Stomach smooth muscle (tissue), 2 donors: ENCODE measurements around the gene PSTPIP2.
"Not testable (repeated sequence)": the region's sequence is repeated elsewhere in the genome, so short reads cannot be mapped to it uniquely, and the experiment has no call there.

ENCODE experiments used
- H3K27ac ChIP-seq: one replicate; pipeline ENCODE4 v1.7.0; 2013; ENCODE audit warnings: mild to moderate bottlenecking, low read length, inconsistent platforms
- H3K27me3 ChIP-seq, 2 donors: one replicate each; pipeline ENCODE4 v1.7.0; 2013; ENCODE audit warnings: low read length in 2 of 2; ENCODE audit not compliant: insufficient read depth in 2 of 2, control insufficient read depth in 1 of 2
- H3K36me3 ChIP-seq, 2 donors: one replicate each; pipeline ENCODE4 v1.7.0; 2013; ENCODE audit warnings: low read length in 2 of 2; ENCODE audit not compliant: control insufficient read depth in 2 of 2, insufficient read depth in 2 of 2
- H3K4me1 ChIP-seq: one replicate; pipeline ENCODE4 v1.7.0; 2013; ENCODE audit warnings: low read length; ENCODE audit not compliant: control insufficient read depth, insufficient read depth
- H3K4me3 ChIP-seq, 2 donors: one replicate each; pipeline ENCODE4 v1.7.0; 2013; ENCODE audit warnings: low read length in 2 of 2
- H3K9ac ChIP-seq, 2 donors: one replicate each; pipeline ENCODE4 v1.7.0; 2013; ENCODE audit warnings: low read length in 2 of 2, mild to moderate bottlenecking in 1 of 2
- H3K9me3 ChIP-seq, 2 donors: one replicate each; pipeline ENCODE4 v1.7.0; 2013; ENCODE audit warnings: low read length in 2 of 2; ENCODE audit not compliant: control insufficient read depth in 2 of 2
- donor health status: healthy.
- donor health status: Pancreatic carcinoma.

The PSTPIP2 gene

DNA sequence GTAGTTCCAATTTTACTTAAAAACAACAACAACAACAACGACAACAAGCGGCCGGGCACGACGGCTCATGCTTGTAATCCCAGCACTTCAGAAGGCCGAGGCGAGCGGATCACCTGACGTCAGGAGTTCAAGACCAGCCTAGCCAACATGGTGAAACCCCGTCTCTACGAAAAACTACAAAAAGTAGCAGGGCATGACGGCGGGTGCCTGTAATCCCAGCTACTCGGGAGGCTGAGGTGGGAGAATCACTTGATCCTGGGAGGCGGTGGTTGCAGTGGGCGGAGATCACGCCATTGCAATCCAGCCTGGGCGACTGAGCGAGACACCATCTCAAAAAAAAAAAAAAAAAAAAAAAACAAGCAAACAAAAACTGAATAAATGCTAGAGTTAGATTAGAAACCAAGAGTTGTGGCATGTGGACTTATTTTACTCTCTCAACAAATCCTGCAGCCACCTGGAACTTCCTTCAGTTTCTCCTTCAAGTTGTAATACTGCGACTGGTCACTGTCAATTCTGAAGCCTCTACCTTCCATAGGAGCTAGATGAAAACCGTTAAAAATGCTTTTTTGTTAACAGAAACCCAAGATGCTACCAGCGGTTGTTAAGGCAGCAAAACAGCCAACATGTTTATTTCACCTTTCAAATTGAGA, 24.7 kb upstream of the PSTPIP2 start:
- Histone ChIP-seq H3K4me3 (peak overlapping the region; percentile 99), H3K36me3 (peaks cover 4 to 7% of the 10 kb centered on the region in 2 donors), H3K9me3 (no peaks in the 10 kb centered on the region), H3K9ac (peak overlapping the region; percentile 97 to 99), H3K4me1 (peaks cover 15% of the 10 kb centered on the region), H3K27ac (peak overlapping the region; percentile 95), H3K27me3 (no peaks in the 10 kb centered on the region)

DNA sequence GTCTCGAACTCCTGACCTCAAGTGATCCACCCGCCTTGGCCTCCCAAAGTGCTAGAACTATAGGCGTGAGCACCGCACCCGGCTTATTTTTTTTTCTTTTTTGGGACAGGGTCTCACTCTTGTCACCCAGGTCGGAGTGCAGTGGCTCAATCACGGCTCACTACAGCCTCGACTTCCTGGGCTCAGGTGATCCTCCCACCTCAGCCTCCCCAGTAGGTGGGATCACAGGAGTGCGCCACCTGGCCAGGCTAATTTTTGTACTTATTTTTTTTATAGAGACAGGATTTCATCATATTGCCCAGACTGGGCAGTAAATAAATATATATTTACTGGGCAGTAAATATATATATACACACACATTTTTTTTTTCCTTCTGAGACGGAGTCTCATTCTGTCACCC, 23.5 kb upstream of the PSTPIP2 start:
- no peak overlapping the region for H3K4me3 ChIP-seq
- H3K36me3 ChIP-seq: peaks cover 8 to 10% of the 10 kb centered on the region in 2 donors
- H3K4me1 ChIP-seq: peaks cover 15% of the 10 kb centered on the region
- H3K27ac ChIP-seq: no peak overlapping the region
- H3K9ac ChIP-seq: no peak overlapping the region
- no peaks in the 10 kb centered on the region for H3K9me3 ChIP-seq
- no peaks in the 10 kb centered on the region for H3K27me3 ChIP-seq

DNA sequence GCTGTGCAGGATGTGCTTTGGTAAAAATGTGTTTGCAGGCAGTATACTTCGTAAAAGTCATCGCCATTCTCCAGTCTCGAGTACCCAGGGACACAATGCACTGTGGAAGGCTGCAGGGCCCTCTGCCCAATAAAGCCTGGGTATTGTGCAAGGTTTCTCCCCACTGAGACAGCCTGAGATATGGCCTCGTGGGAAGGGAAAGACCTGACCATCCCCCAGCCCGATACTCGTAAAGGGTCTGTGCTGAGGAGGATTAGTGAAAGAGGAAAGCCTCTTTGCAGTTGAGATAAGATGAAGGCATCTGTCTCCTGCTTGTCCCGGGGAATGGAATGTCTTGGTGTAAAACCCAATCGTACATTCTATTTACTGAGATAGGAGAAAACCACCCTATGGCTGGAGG, 16.4 kb upstream of the PSTPIP2 start:
- H3K36me3 ChIP-seq: peaks cover 62 to 64% of the 10 kb centered on the region in 2 donors
- not testable (repeated sequence) for H3K9me3 ChIP-seq, H3K4me3 ChIP-seq, H3K27me3 ChIP-seq, H3K27ac ChIP-seq, H3K4me1 ChIP-seq, H3K9ac ChIP-seq

DNA sequence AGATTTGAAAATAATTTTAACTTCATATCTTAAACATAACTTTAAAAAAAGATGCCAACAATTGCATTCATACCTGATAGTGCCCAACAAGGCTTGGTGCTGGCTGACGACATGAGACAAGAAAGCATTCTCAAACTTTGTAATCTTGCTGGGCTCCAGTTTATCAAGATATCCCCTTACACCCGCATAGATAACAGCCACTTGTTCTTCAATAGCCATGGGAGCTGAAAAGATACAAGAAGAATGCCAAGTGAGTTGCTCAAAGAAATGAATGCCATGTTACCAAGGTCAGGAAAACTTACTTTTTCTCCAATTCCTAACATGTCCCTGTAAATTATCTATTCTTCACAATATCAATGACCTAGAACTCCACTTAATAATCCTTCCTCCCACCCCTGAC, 12.4 kb upstream of the PSTPIP2 start:
- no peak overlapping the region for H3K9ac ChIP-seq
- no peak overlapping the region for H3K27ac ChIP-seq
- H3K4me3 ChIP-seq: no peak overlapping the region
- no peaks in the 10 kb centered on the region for H3K4me1 ChIP-seq
- H3K36me3 ChIP-seq: peaks cover 64 to 68% of the 10 kb centered on the region in 2 donors
- no peaks in the 10 kb centered on the region for H3K9me3 ChIP-seq
- no peaks in the 10 kb centered on the region for H3K27me3 ChIP-seq

DNA sequence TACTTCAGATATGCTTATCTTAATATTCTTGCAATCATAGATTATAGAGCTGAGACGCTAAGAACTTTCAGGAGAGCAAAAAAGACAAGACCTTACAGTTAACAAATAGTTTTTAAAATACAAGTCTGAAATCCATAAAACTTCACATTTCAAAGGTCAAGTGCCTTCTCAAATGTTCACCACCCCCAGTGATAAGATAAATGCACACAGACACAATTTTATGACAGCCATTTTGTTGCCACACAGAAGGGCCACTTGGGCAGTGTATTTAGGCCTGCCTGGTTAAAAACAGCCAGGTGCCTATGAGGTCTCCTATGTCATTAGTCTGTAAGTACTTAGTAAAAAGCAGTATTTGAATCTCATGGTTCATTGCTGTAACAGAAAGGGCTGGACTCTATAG, 8.1 kb upstream of the PSTPIP2 start:
- peaks cover 27 to 30% of the 10 kb centered on the region in 2 donors for H3K36me3 ChIP-seq
- no peak overlapping the region for H3K4me3 ChIP-seq
- H3K9me3 ChIP-seq: no peaks in the 10 kb centered on the region
- H3K9ac ChIP-seq: no peak overlapping the region
- H3K27me3 ChIP-seq: no peaks in the 10 kb centered on the region
- H3K4me1 ChIP-seq: peaks cover 6% of the 10 kb centered on the region
- H3K27ac ChIP-seq: no peak overlapping the region

DNA sequence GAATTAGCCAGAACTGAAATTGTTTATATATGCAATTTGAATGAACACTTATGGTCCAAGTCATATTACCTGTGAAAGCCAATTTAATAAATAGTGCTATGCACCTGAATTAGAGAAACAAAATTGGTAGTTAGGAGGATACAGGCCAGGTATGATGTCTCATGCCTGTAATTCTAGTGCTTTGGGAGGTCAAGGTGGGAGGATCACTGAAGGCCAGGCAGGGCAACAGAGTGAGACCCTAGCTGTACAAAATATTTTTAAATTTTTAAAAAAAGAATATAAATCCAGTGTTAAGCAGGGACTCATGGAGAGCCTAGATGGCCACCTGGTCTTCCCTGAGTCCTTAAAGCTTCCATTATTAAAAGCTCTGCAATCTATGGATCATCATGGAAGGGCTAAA, 7.3 kb upstream of the PSTPIP2 start:
- no peaks in the 10 kb centered on the region for H3K27me3 ChIP-seq
- H3K9me3 ChIP-seq: no peaks in the 10 kb centered on the region
- peaks cover 21 to 23% of the 10 kb centered on the region in 2 donors for H3K36me3 ChIP-seq
- H3K27ac ChIP-seq: no peak overlapping the region
- H3K4me1 ChIP-seq: peaks cover 6% of the 10 kb centered on the region
- no peak overlapping the region for H3K4me3 ChIP-seq
- no peak overlapping the region for H3K9ac ChIP-seq

DNA sequence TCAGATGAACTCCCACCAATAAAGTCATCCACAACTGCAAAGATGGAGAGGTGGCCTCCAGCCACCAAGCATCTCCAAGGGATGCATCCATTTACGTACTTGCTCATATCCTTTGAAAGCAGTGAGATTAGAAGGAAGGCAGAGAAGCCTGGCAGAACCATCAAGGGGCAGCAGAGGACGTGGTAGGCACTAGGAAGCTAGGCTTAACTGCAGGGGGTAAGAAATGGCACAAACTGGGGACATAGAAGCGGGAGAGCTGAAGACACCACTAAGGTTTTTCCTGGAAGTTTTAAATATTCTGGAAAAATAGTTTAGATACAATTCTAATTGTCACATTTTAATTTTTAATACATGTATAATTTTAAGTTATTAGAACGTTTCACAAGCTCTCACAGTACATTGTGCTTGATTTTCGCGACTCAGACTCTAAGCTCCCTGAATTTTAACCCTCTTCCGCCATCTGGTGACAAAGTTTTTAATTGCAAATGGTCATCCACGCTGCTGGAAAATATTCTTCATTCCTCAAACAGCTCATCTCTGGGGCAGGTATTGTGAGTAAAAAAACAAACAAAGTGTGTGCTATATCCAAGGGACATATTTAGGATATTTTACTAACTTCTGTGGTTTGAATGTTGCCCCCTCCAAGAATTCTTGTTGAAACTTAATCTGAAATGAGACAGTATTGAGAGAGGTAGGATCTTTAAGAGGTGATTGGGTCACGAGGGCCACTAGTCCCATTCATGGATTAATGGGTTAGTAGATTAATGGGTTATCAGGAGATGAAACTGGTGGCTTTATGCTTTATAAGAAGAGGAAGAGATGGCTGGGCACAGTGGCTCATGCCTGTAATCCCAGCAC, 1.6 kb upstream of the PSTPIP2 start:
- no peak overlapping the region for H3K4me3 ChIP-seq
- peaks cover 35% of the 10 kb centered on the region for H3K4me1 ChIP-seq
- no peak overlapping the region for H3K9ac ChIP-seq
- no peak overlapping the region for H3K27ac ChIP-seq
- H3K9me3 ChIP-seq: no peaks in the 10 kb centered on the region
- H3K36me3 ChIP-seq: no peaks in the 10 kb centered on the region
- no peaks in the 10 kb centered on the region for H3K27me3 ChIP-seq

DNA sequence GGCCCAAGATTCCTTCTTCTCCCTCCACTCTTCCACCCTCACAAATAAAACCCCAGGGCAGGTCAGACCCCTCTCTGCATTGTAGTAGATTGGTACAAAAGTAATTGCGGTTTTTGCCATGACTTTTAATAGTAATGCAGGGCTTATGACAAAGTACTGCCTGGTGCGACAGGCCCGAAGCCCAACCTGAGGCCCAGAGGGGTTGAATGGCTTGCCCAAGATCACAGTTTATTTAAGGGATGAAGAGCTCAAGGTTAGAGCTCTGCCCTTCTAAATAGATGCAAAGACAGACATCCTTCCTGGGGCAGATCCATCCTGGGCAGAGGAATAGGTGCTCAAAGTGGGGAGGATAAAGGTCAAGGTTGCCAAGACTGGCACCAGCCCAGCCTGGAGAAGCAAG, 899 bp upstream of the PSTPIP2 start:
- no peaks in the 10 kb centered on the region for H3K27me3 ChIP-seq
- H3K4me3 ChIP-seq: no peak overlapping the region
- no peak overlapping the region for H3K27ac ChIP-seq
- peaks cover 35% of the 10 kb centered on the region for H3K4me1 ChIP-seq
- no peak overlapping the region for H3K9ac ChIP-seq
- H3K36me3 ChIP-seq: no peaks in the 10 kb centered on the region
- no peaks in the 10 kb centered on the region for H3K9me3 ChIP-seq

DNA sequence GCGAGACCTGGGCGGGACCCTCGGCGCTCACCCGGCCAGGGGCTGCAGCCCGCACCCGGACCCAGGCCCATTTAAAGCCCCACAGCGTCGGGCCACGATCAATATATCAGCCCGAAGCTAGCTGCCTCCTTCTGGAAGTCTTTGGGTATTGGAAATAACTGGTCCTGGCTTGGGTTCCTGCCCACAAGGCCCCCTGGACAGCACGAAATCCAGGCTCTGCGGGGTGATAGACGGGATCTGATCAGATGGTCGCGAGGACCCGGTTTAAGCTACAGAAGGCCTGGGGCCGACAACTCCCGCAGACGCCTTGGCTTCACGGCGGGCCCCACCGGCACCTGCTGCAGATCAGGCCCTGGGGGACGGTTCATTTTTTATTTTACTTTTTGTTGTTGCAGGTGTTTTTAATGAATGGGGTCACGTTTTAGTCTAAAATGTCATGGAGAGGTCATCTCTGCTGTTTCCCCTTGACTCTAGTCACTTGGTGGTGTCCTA, 362 bp upstream of the PSTPIP2 start:
- H3K9me3 ChIP-seq: no peaks in the 10 kb centered on the region
- H3K27ac ChIP-seq: no peak overlapping the region
- H3K4me3 ChIP-seq: peak overlapping the region; percentile 75 to 83
- H3K9ac ChIP-seq: peak overlapping the region; percentile 78 to 85
- H3K36me3 ChIP-seq: no peaks in the 10 kb centered on the region
- no peaks in the 10 kb centered on the region for H3K27me3 ChIP-seq
- peaks cover 31% of the 10 kb centered on the region for H3K4me1 ChIP-seq

DNA sequence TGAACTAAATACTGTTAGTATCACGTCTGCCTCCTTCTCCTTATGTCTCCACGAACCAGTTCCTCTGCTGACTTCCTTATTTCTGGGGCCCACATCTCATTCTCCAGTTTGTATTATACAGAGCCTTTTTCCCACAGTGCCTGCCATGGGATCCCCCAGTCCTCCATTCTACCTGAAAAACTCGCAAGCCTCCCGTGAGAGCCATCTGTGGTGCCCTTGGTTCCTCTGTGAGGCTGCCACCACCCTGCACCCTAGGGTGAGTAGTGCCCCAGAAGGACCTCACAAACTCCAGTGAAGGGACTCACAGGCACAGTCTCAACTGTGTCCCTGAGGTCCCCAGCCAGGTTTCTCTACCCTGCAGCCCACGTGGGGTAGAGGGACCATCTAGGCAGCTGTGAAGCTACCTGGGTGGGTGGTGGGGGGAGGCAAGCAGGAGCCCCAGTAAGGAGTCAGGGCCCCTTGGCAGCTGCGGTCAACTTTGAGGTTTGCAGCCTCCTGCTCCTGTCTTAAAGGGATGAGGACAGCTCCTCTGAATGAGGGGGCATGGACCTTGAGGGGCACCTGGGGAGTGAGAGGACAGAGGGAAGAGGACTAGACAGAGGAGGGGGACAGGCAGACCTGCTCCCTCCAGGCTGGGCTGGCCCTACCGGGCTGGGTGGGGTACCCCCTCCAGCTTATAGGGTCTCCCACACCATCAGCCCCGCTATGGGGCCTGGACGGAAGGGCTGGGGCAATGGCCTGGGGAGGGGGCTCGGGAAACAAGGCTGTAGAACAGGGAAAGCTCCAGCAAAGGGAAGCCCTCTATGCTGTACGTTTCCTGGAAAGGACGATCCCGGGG, 1.0 kb downstream of the PSTPIP2 start:
- peak overlapping the region; percentile 78 to 85 for H3K9ac ChIP-seq
- peak overlapping the region; percentile 75 to 83 for H3K4me3 ChIP-seq
- no peaks in the 10 kb centered on the region for H3K36me3 ChIP-seq
- H3K4me1 ChIP-seq: peaks cover 29% of the 10 kb centered on the region
- no peaks in the 10 kb centered on the region for H3K27me3 ChIP-seq
- no peaks in the 10 kb centered on the region for H3K9me3 ChIP-seq
- no peak overlapping the region for H3K27ac ChIP-seq
